ENCODE measurements around the gene BDNF.

BDNF gene

GRCh38 chr11:27703481-27703880, 3.2 kb upstream of the BDNF start:
- H3K36me3 ChIP-seq (ENCODE audit: control insufficient read depth, low read depth, low read length) = no peaks in the 10 kb centered on the region

GRCh38 chr11:27702811-27703210, 2.6 kb upstream of the BDNF start:
- no peak overlapping the region for H3K4me3 ChIP-seq (ENCODE audit: low read length)
- no peaks in the 10 kb centered on the region for H3K36me3 ChIP-seq (ENCODE audit: control insufficient read depth, low read depth, low read length)
- no peak overlapping the region for H3K27ac ChIP-seq (ENCODE audit: low read length)
- no peaks in the 10 kb centered on the region for H3K9me3 ChIP-seq (ENCODE audit: control insufficient read depth, low read depth, low read length)
- H3K9ac ChIP-seq (ENCODE audit: low read length) = no peak overlapping the region
- peaks cover 55% of the 10 kb centered on the region for H3K27me3 ChIP-seq (ENCODE audit: control insufficient read depth, insufficient read depth, low read length)
- H3K4me1 ChIP-seq (ENCODE audit: control insufficient read depth, low read depth, low read length) = peaks cover 16% of the 10 kb centered on the region

More at GRCh38 chr11:27703481-27703880, 3.2 kb upstream of the BDNF start:
- Histone ChIP-seq H3K4me1 (ENCODE audit: control insufficient read depth, low read depth, low read length) (peaks cover 9% of the 10 kb centered on the region), H3K4me3 (ENCODE audit: low read length) (no peak overlapping the region), H3K27ac (ENCODE audit: low read length) (no peak overlapping the region), H3K9me3 (ENCODE audit: control insufficient read depth, low read depth, low read length) (no peaks in the 10 kb centered on the region), H3K27me3 (ENCODE audit: control insufficient read depth, insufficient read depth, low read length) (peaks cover 50% of the 10 kb centered on the region), H3K9ac (ENCODE audit: low read length) (no peak overlapping the region)

- Histone ChIP-seq H3K27me3 (ENCODE audit: control insufficient read depth, insufficient read depth, low read length) (peaks cover 55% of the 10 kb centered on the region), H3K27ac (ENCODE audit: low read length) (no peak overlapping the region), H3K4me3 (ENCODE audit: low read length) (peak overlapping the region; percentile 79), H3K36me3 (ENCODE audit: control insufficient read depth, low read depth, low read length) (no peaks in the 10 kb centered on the region), H3K4me1 (ENCODE audit: control insufficient read depth, low read depth, low read length) (peaks cover 28% of the 10 kb centered on the region), H3K9me3 (ENCODE audit: control insufficient read depth, low read depth, low read length) (no peaks in the 10 kb centered on the region), H3K9ac (ENCODE audit: low read length) (peak overlapping the region; percentile 16)
Measured at GRCh38 chr11:27701355-27702105, 1.3 kb upstream of the BDNF start.

- Histone ChIP-seq H3K9me3 (ENCODE audit: control insufficient read depth, low read depth, low read length) (no peaks in the 10 kb centered on the region), H3K36me3 (ENCODE audit: control insufficient read depth, low read depth, low read length) (no peaks in the 10 kb centered on the region), H3K4me3 (ENCODE audit: low read length) (peak overlapping the region; percentile 92), H3K4me1 (ENCODE audit: control insufficient read depth, low read depth, low read length) (peaks cover 44% of the 10 kb centered on the region), H3K27ac (ENCODE audit: low read length) (no peak overlapping the region), H3K27me3 (ENCODE audit: control insufficient read depth, insufficient read depth, low read length) (peaks cover 55% of the 10 kb centered on the region), H3K9ac (ENCODE audit: low read length) (no peak overlapping the region)
Measured at GRCh38 chr11:27699926-27700350, 317 bp downstream of the BDNF start.

- H3K27me3 ChIP-seq (ENCODE audit: control insufficient read depth, insufficient read depth, low read length) = peaks cover 55% of the 10 kb centered on the region
- H3K36me3 ChIP-seq (ENCODE audit: control insufficient read depth, low read depth, low read length) = no peaks in the 10 kb centered on the region
- peak overlapping the region; percentile 92 for H3K4me3 ChIP-seq (ENCODE audit: low read length)
- no peaks in the 10 kb centered on the region for H3K9me3 ChIP-seq (ENCODE audit: control insufficient read depth, low read depth, low read length)
- no peak overlapping the region for H3K27ac ChIP-seq (ENCODE audit: low read length)
- H3K9ac ChIP-seq (ENCODE audit: low read length) = peak overlapping the region; percentile 43
- H3K4me1 ChIP-seq (ENCODE audit: control insufficient read depth, low read depth, low read length) = peaks cover 49% of the 10 kb centered on the region
Measured at GRCh38 chr11:27699242-27699925, 871 bp downstream of the BDNF start.

GRCh38 chr11:27698872-27699241, 1.4 kb downstream of the BDNF start:
- Histone ChIP-seq H3K27ac (ENCODE audit: low read length) (no peak overlapping the region), H3K4me3 (ENCODE audit: low read length) (peak overlapping the region; percentile 92), H3K4me1 (ENCODE audit: control insufficient read depth, low read depth, low read length) (peaks cover 49% of the 10 kb centered on the region), H3K9ac (ENCODE audit: low read length) (peak overlapping the region; percentile 43), H3K9me3 (ENCODE audit: control insufficient read depth, low read depth, low read length) (no peaks in the 10 kb centered on the region), H3K36me3 (ENCODE audit: control insufficient read depth, low read depth, low read length) (no peaks in the 10 kb centered on the region), H3K27me3 (ENCODE audit: control insufficient read depth, insufficient read depth, low read length) (peaks cover 52% of the 10 kb centered on the region)

- peaks cover 41% of the 10 kb centered on the region for H3K27me3 ChIP-seq (ENCODE audit: control insufficient read depth, insufficient read depth, low read length)
- H3K4me1 ChIP-seq (ENCODE audit: control insufficient read depth, low read depth, low read length) = peaks cover 49% of the 10 kb centered on the region
- H3K4me3 ChIP-seq (ENCODE audit: low read length) = peak overlapping the region; percentile 92
- no peak overlapping the region for H3K27ac ChIP-seq (ENCODE audit: low read length)
- no peak overlapping the region for H3K9ac ChIP-seq (ENCODE audit: low read length)
- H3K9me3 ChIP-seq (ENCODE audit: control insufficient read depth, low read depth, low read length) = no peaks in the 10 kb centered on the region
- no peaks in the 10 kb centered on the region for H3K36me3 ChIP-seq (ENCODE audit: control insufficient read depth, low read depth, low read length)
Measured at GRCh38 chr11:27697679-27698275, 2.5 kb downstream of the BDNF start.

GRCh38 chr11:27696961-27697360, 3.3 kb downstream of the BDNF start:
- H3K4me1 ChIP-seq (ENCODE audit: control insufficient read depth, low read depth, low read length) = peaks cover 46% of the 10 kb centered on the region
- H3K9me3 ChIP-seq (ENCODE audit: control insufficient read depth, low read depth, low read length) = no peaks in the 10 kb centered on the region
- peak overlapping the region; percentile 92 for H3K4me3 ChIP-seq (ENCODE audit: low read length)
- H3K36me3 ChIP-seq (ENCODE audit: control insufficient read depth, low read depth, low read length) = no peaks in the 10 kb centered on the region
- H3K27me3 ChIP-seq (ENCODE audit: control insufficient read depth, insufficient read depth, low read length) = peaks cover 33% of the 10 kb centered on the region
- peak overlapping the region; percentile 4 for H3K27ac ChIP-seq (ENCODE audit: low read length)
- H3K9ac ChIP-seq (ENCODE audit: low read length) = no peak overlapping the region

- Histone ChIP-seq H3K4me1 (ENCODE audit: control insufficient read depth, low read depth, low read length) (peaks cover 43% of the 10 kb centered on the region), H3K27ac (ENCODE audit: low read length) (peak overlapping the region; percentile 44), H3K9me3 (ENCODE audit: control insufficient read depth, low read depth, low read length) (no peaks in the 10 kb centered on the region), H3K27me3 (ENCODE audit: control insufficient read depth, insufficient read depth, low read length) (peaks cover 25% of the 10 kb centered on the region), H3K4me3 (ENCODE audit: low read length) (peak overlapping the region; percentile 92), H3K9ac (ENCODE audit: low read length) (peak overlapping the region; percentile 29), H3K36me3 (ENCODE audit: control insufficient read depth, low read depth, low read length) (no peaks in the 10 kb centered on the region)
Measured at GRCh38 chr11:27696115-27696514, 4.1 kb downstream of the BDNF start.

- no peak overlapping the region for H3K9ac ChIP-seq (ENCODE audit: low read length)
- H3K9me3 ChIP-seq (ENCODE audit: control insufficient read depth, low read depth, low read length) = no peaks in the 10 kb centered on the region
- no peaks in the 10 kb centered on the region for H3K36me3 ChIP-seq (ENCODE audit: control insufficient read depth, low read depth, low read length)
- peaks cover 16% of the 10 kb centered on the region for H3K27me3 ChIP-seq (ENCODE audit: control insufficient read depth, insufficient read depth, low read length)
- peaks cover 43% of the 10 kb centered on the region for H3K4me1 ChIP-seq (ENCODE audit: control insufficient read depth, low read depth, low read length)
- no peak overlapping the region for H3K4me3 ChIP-seq (ENCODE audit: low read length)
- no peak overlapping the region for H3K27ac ChIP-seq (ENCODE audit: low read length)
Measured at GRCh38 chr11:27694992-27695391, 5.3 kb downstream of the BDNF start.

- Histone ChIP-seq H3K9me3 (ENCODE audit: control insufficient read depth, low read depth, low read length) (no peaks in the 10 kb centered on the region), H3K27ac (ENCODE audit: low read length) (no peak overlapping the region), H3K9ac (ENCODE audit: low read length) (no peak overlapping the region), H3K27me3 (ENCODE audit: control insufficient read depth, insufficient read depth, low read length) (peaks cover 4% of the 10 kb centered on the region), H3K4me3 (ENCODE audit: low read length) (no peak overlapping the region), H3K36me3 (ENCODE audit: control insufficient read depth, low read depth, low read length) (no peaks in the 10 kb centered on the region), H3K4me1 (ENCODE audit: control insufficient read depth, low read depth, low read length) (peaks cover 40% of the 10 kb centered on the region)
Measured at GRCh38 chr11:27693398-27693797, 6.9 kb downstream of the BDNF start.
